ENCODE measurements around the gene ATR.

DNA sequence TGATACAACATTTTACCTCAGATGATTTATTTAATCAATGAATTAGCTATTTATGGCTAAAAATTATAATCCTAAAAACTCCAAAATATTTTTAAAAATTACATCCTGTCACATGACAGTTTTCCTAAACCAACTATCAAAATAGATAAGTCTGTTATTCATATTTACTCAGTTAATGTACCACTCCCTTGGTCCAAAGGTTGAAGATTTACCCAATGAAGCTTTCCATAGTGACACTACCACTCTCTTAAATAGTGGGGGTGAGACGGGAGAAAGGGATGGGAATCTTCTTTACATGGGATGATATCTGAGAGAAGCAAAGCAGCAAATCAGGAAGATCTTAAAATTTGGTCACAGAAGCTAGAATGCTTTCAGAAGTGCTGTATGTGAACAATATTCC is 161.2 kb downstream of the ATR start:
- TF ChIP-seq EP300 (conservative IDR thresholded peaks at IDR 0.05; ENCODE audit: poor library complexity, severe bottlenecking) (no peak), REST (IDR thresholded peaks at IDR 0.05; ENCODE audit: borderline replicate concordance) (no peak), TAF1 (IDR thresholded peaks at IDR 0.05; ENCODE audit: low read depth) (no peak), EZH2 (IDR thresholded peaks at IDR 0.05; ENCODE audit: borderline replicate concordance, insufficient read depth, low read length, poor library complexity, severe bottlenecking) (no peak), POLR2AphosphoS5 (IDR thresholded peaks at IDR 0.05) (no peak), MXI1 (conservative IDR thresholded peaks at IDR 0.05; ENCODE audit: poor library complexity, severe bottlenecking) (no peak), RAD21 (conservative IDR thresholded peaks at IDR 0.05) (no peak), SMC3 (conservative IDR thresholded peaks at IDR 0.05; ENCODE audit: poor library complexity) (no peak)
- TF ChIP-seq, protein P1, sequence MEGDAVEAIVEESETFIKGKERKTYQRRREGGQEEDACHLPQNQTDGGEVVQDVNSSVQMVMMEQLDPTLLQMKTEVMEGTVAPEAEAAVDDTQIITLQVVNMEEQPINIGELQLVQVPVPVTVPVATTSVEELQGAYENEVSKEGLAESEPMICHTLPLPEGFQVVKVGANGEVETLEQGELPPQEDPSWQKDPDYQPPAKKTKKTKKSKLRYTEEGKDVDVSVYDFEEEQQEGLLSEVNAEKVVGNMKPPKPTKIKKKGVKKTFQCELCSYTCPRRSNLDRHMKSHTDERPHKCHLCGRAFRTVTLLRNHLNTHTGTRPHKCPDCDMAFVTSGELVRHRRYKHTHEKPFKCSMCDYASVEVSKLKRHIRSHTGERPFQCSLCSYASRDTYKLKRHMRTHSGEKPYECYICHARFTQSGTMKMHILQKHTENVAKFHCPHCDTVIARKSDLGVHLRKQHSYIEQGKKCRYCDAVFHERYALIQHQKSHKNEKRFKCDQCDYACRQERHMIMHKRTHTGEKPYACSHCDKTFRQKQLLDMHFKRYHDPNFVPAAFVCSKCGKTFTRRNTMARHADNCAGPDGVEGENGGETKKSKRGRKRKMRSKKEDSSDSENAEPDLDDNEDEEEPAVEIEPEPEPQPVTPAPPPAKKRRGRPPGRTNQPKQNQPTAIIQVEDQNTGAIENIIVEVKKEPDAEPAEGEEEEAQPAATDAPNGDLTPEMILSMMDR (IDR thresholded peaks at IDR 0.05; ENCODE audit: poor library complexity, severe bottlenecking), result no peak

Measured in neural cell (in vitro differentiated cells).